DMS114 treated with DMSO at 0.1 percent for 48 hours (cell line): ENCODE results near the gene MCAT.

ENCODE experiments used
- DNase-seq: peaks from one replicate; lab custom pipeline; 2025; ENCODE audit not compliant: unreplicated experiment; lab: John Stamatoyannopoulos, UW

Gene MCAT, protein sequence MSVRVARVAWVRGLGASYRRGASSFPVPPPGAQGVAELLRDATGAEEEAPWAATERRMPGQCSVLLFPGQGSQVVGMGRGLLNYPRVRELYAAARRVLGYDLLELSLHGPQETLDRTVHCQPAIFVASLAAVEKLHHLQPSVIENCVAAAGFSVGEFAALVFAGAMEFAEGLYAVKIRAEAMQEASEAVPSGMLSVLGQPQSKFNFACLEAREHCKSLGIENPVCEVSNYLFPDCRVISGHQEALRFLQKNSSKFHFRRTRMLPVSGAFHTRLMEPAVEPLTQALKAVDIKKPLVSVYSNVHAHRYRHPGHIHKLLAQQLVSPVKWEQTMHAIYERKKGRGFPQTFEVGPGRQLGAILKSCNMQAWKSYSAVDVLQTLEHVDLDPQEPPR

DNA sequence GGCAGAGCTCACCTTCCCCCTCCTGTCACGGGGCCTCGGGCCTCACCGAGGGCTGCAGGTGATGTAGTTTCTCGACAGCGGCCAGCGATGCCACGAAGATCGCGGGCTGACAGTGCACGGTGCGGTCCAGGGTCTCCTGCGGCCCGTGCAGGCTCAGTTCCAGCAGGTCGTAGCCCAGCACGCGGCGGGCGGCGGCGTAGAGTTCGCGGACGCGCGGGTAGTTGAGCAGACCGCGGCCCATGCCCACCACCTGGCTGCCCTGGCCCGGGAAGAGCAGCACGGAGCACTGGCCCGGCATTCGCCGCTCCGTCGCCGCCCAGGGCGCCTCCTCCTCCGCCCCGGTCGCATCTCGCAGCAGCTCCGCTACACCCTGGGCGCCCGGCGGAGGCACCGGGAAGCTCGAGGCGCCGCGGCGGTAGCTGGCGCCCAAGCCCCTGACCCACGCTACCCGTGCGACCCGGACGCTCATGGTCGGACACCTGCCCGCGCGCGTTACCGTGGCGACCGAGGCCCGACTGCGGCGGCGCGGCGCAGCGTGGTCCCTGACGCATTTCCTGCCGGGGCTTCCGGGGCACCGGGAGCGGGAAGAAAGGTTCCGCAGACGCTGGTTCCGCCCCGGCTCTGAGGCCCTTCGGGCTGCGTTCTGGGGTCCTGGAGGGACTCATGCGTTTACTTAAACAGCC lies at the start of gene MCAT:
TSS of gene MCAT (minus strand) at position 519 of the 683 bp plus-strand sequence. CDS start at position 469, 50 bp downstream.
- peak; percentile 54 for DNase-seq

DNA sequence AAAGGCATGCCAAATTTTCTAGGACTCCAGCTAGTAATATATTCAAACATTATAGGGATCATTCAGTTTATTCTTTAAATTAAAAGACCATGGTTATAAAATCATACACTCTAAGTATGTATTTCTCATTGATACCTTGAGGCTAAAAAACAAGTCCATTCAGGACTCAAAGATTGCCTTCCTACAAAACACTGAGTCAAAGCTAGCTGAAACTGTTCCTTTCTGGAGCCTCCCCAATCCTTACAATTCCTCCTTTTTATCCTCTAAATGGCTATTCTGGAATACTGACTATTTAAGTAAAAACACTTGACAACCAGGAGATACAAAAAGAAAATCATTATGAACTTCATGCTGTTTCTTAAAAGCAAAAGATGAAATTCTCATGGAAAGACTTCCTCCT lies 48.6 kb upstream of the MCAT start:
- DNase-seq = no peak

DNA sequence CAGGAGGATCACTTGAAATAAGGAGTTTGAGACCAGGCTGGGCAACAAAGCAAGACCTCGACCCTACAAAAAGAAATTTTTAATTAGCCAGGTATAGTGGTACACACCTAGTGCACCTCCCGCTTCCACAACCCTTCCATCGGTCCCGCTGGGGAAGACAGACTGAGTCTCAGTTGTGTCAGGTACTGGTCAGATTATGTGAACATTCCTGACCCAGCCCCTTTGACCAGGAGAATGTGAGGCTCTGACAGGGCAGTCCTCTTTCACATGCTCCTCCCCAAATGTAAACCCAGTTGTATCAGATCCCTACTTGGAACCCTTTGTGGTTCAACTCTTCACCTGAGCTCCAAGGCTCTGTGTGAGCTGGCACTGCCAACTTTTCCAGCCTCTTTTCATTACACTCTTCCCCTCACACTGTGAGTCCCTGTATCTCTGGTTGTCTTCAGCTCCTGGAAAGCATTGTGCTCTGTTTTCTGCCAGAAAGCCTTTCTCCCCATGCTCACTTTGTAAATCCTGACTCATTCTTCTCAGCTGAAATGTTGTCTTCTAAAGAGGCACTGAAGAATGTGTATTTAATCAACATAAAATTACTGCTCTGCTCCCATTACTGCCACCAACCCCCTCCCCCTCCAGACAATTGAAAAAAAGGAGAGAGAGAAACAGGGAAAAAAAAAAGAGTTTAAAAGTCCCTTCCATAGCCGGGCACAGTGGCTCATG lies 45.8 kb upstream of the MCAT start:
- no peak for DNase-seq

DNA sequence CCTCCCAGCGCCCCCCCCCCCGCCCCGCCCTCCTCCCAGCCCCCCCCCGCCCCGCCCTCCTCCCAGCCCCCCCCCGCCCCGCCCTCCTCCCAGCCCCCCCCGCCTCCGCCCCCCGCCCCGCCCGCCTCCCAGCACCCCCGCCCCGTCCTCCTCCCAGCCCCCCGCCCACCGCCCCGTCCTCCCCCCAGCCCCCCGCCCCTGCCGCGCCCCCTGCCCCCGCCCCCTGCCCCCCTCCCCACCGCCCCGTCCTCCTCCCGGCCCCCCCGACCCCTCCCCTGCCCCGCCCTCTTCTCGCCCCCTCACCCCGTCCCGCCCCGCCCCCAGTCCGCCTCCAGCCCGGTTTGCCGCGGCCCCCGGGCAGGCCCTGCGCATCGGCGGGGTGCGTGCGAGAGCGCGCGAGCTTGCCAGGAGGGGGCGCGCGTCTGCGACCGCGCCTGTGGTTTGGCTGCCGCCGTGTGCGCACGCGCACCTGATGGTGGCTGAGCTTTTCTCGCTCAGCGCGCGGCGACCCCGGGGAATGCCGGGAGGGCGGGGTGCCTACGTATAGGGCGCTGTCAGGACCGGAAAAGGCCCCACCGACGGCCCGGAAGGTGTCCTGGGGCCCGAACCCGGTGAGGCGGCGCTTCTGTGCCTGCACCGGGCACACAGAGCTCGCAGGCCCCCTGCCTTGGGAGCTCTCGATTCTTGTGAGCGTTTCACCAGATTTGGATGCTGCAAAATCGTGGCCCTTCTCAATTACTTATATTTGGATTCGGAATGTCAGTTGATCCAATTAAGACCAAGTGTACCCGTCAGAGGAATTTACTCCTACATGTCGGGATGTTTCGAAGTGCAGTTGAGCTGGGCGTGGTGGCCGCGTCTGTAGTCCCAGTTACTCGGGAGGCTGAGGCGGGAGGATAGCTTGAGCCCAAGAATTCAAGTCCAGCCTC lies 44.2 kb upstream of the MCAT start:
- DNase-seq = peak; percentile 79

DNA sequence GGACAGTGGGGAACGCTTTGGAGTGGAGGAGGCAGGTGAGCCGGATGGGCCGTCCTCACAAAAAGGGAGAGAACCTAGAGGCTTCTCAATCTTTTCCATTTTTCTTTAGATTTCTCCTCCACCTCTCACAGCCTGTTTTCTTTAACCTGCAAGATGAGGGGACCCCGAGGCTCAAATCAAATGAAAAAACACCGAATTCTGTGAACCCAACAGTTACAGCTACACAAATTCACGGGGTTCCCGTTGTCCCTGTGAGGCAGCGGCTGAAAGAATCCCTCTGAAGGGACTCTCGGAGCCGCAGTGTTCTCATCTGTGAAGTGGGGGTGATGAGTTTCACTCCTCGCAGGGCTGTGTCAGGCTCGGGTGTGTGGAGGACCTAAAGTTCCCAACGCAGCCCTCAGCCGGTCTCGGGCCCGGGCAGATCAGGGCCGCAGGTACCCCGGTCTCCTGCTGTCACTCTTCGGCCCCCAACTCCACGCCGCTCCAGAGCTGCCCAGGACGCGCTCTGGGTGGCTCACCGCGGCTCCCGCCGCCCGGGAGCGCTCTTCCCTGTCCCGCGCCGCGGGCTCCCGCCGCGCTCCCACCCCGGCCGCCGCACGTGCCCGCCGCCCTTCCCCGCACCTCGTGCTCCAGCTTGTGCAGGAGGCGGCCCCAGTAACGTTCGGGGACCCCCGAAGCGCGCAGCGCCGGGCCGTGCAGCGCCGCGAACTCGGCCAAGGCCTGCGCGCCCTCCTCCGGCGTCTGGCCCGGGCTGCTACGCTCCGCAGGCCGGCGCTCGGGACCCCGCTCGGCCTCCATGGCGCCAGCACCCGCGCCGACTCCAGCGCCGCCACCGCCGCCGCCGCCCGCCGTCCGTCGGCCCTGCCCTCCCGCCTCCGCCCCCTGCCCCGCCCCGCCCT lies 43.3 kb upstream of the MCAT start, which contains the start of gene TTLL12:
TSS of gene TTLL12 (minus strand) at position 863 of the 899 bp plus-strand sequence. CDS start at position 798, 65 bp downstream.
- peak; percentile 4 for DNase-seq

DNA sequence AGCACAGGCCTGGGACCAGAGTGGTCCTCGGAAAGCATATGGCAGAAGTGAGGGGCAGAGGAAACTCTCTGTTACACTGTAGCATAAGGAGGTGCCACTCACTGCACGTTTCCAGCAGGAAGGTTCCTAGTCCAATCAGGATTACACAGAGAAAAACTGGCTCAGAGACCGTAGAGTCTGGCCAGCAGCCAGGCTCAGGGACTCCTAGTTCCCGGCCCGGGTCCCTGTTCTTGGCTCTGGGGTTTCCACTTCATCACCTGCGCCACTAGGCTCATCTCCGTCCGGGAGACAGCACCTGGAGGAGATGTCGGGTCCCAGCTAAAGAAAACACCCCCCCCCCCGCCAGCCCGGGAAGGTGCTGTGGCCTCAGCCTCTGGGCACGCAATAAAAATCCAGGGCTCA lies 42.7 kb upstream of the MCAT start:
- DNase-seq = no peak

DNA sequence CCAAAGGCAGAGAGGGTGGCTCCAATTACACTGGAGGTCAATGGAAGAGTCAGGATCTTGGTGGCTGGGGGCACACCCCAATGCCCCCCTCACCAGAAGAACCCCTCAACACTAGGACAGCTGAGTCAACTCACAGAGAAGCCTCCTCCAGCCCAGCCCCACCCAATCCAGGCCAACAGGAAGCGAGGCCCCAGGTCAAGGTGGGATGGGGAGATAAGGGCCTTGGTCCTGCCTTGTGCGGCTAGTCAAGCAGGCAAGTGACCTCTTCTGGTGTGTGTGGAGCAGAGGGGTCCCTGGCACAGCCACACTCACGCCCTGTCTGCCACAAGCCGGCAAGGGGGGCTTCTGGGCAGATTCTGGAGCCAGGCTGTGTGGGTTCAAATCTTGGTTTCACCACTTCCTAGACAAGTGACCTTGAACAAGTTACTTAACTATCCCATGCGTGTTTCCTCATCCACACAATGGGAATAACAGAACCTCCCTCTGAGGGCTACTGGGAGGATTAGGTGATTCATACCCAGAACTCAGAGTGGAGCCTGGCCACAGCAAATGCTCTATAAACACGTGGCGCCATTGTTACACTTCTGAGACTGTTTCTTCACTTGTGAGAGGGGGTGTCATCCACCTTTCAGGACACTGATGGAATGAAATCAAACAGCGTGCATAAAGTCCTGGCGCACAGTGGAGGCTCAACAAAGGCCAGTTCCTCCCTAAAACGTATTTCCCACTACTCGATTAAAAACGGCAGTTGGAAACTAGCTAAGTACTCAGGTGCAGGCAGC lies 40.5 kb upstream of the MCAT start:
- DNase-seq = no peak

DNA sequence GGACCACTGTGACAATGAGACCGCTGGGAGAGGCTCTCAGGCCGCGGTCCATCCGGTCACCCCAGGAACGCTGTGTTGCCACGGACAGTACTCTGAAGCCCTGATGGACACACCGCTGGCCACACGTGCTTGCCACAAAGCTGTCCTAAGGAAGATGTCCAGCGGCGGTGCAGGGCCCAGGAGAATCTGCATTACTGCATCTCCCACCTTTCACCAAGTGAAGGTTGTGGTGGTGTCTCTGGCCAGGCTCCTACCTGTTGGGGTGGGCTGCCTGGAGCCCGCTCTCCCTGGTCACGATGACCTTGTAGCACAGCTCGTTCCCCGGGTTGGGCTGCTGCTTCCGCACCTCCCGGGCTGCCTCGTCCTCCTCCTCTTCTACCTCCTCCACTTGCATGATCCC lies 39.5 kb upstream of the MCAT start:
- DNase-seq = no peak

DNA sequence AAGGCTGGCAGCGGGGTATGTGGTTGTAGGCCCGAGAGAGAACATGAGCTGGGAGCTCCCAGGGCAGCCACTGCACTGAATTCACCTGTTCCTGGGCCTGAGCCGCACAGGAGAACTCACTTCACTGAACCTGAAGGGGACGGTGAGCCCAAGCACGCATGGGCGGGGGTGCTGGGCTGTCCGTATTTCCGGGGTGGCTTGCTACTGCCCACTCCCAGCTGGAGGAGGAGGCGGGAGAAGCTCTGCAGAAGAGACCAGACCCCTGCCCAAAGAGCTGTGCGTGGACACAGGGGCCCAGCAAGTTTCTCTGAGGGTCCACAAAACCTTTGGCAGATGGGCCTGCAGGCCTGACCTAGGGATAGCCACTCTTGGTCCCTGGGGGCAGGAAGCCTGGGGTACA lies 38.9 kb upstream of the MCAT start:
- no peak for DNase-seq

DNA sequence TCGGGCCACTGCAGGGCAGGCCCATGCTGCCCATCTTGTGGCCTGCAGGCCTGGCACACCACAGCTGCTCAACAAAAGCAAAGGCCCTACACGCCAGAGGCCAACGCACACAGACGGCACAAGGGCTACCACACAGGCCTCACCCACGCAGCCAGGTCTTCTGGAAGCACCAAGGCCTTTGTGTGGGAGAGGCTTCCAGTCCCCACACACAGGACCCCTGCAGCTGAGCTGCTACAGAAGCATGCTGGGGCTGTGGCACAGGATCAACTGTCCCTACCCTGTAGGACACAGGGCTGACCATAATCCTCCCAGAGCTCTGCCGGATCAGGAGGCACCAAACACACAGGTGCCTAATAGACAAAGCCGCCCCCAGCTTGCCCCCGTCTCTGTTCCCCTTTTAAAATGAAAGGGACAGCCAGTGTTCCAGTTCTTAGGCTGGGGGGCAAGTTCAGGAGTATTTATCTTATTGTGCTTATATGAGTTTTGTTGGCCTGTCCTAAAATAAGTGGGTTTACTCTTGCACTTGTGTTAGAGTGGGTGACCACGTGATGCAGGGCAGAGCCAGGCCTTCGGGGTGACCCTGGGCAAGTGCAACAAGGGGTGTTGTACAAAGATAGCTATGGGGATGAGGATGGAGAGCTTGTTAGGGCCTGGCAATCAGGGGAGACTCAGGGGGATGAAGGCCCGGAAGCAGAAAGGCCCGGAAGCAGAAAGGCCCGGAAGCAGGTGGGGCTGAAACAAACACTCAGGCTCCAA lies 38.3 kb upstream of the MCAT start:
- no peak for DNase-seq

DNA sequence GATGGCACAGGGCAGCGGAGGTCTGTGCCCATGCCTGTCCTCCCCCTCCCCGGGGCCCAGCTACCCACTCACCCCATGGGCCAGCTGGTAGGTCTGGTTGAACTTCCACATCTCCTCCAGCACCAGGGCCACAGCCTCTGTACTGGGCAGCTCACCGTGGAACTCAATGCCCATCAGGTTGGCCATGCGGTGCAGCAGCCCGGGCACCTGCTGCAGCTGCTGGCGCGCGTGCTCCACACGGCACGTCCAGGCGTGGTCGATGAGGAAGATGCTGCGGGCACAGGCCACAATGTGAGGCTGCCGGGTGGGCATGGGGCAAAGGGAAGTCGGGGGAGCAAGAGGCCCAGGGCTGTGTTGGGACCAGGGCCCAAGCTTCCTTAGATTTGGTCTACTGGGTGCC lies 37.5 kb upstream of the MCAT start:
- no peak for DNase-seq

DNA sequence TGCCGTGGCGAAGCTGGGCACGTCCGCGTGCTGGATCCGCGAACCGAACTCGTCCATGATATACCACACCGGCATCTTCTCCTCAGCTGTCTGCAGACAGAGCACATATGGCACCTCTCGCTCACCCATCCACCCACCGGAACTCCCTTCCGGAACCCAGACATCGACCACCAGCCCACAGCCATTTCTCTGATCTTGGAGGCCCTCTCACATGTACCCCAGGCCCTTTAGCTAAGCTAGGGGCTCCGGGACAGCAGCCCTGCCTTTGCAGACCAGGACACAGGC lies 36.7 kb upstream of the MCAT start:
- no peak for DNase-seq

DNA sequence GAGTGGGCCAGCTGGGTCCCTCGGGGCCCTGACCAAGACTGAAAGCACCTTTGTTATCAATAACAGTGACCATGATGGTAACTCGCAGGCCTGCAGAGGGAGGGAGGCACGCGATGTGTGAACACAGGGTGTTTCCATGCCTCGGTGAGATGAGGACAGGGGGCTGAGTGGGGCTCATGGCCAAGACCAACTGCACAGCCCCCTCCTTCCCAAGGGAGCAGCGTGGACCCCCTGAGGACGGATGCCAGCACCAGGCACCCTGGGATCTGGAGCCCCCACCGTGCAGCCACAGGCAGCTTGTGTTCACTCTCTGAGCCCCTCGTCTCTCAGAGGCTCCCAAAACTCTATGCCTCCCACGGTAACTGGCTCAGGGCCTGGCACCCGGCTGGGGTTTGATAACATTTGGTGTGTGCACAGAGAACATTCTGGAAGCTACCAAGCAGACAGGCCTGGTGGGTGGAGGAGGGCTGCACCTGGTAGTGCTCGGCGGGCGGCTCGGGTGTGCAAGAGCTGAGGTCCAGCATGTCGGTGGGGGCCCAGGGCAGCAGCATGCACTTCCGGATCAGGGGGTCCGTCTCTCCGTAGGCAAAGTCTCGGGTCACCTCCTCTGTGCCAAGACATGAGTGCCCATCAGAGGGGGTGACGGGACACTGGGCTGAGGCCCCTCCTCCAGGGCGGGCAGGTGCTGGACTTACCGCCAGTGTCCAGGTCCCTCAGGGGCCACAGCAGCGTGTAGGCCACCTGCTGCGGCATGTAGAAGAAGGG lies 36.1 kb upstream of the MCAT start:
- DNase-seq = no peak

DNA sequence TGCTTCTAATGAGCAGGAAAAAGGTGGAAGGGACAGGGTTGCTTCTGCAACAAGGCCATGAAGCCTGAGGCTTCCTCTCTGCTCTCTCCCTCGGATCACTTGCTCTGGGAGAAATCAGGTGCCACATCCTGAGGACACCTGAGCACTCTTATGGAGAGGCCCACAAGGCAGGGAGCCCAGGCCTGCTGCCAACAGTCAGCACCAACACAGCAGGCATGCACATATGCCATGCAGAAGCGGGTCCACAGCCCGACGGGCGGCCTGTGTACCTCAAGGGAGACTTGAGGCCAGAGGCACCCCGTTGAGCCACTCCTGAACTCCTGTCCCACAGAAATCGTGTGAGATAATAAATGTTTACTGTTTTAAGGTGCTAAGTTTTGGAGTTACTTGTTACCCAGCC lies 34.3 kb upstream of the MCAT start:
- no peak for DNase-seq

DNA sequence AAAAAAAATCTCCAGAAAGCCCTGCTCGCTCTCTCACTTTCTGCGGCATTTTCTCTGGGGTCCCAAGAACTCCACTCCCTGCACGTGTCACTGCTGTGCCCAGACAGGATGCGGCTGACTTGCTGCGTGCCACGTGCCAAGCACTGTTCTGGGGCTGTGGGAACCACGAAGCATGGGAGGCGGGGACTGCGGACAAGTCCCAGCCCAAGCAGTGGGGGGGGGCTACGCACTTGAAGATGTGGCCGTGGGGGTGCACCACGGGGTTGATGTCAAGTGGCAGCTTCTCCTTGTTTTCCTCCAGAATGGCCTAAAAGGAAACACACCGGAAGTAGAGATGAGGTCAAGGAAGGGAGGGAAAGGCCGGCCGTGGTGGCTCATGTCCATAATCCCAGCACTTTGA lies 32.9 kb upstream of the MCAT start:
- no peak for DNase-seq

DNA sequence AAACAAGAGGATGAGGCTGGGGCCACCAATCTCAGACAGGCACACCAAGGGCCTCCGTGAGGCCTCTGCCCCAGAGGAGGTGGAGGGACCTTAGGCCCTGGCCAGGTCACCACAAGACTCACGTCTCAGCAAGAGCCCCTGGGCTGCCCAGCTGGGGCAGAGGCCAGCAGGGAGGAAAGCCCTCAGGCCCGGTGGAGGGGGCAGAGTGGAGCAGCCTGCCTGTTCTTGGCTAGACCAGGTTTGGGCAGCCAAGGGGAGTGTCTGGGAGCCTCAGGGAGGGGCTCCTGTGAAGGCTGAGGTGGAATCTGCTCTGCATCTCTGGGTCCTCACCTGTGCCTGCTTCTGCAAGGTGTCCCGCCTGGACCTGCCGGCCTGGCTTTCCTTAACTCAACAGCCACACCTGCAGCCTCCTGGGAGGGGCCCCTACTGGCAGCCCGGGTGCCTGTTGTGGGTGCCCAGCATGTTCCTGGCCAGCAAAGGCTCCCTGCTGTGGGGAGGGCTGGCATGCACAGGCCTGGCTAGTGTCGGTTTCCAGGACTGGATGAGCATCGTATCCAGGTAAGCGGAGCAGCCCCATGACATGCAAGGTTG lies 31.8 kb upstream of the MCAT start:
- no peak for DNase-seq

DNA sequence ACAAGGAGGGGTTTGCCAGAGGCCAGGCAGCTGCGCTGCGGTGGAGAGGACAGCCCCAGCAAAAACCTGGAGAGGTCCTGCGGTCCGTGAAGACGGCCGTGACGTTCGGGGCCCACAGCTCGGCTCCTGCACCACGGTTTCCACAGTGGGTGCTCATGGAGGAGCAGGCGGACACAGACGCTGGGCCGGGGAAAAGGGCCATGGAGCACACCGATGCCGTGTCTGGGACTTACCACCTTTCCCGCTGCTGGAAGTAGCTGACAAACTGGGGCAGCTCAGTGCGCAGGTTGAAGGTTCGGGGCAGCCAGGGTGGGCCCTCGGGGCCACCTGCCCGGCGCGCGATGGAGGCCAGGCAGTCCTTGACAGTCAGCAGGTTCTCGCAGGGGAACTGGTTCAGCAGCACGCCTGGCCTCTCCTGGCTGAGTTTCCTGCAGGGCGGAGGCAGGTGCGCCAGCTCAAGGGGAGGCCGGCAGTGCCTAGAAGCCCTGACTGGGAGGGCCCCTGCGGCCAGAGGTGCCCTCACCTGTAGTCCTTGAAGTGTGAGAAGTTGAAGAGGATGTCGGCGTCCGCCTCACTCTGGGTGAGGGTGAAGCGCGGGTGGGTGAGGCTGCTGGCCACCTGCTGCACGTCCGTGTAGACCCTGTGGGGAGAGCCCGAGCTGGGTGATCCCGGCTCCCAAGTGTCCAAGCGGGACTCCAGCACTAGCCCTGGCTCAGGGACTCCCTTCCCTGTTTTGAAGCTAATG lies 30.9 kb upstream of the MCAT start:
- DNase-seq = no peak
